Spleen (tissue), 7 donors: ENCODE measurements around the gene XYLT1.

Experiments used
- CTCF ChIP-seq, 11 experiments: fragments of 200-600 bp in 7 of 11; fragments of 450-650 bp in 4 of 11; sonication (generic) in 4 of 11; IDR thresholded peaks in 8 of 11; conservative IDR thresholded peaks in 3 of 11; 1 replicate in 7 of 11; 2 replicates in 4 of 11; pipeline versions ENCODE4 v1.4.0 to v1.8.0; 2016 to 2021; ENCODE audit warnings: antibody characterized with exemption in 11 of 11, inconsistent platforms in 4 of 11, mild to moderate bottlenecking in 1 of 11
- POLR2A ChIP-seq, 3 donors: fragments of 450-650 bp; IDR thresholded peaks; one replicate each; pipeline ENCODE4 v1.5.1; 2017; ENCODE audit warnings: antibody characterized with exemption in 3 of 3, mild to moderate bottlenecking in 1 of 3
- POLR2AphosphoS5 ChIP-seq, 3 donors: sonication (generic); formaldehyde crosslinking; IDR thresholded peaks; one replicate each; pipeline ENCODE4 v1.5.1; 2017; ENCODE audit warnings: antibody characterized with exemption in 3 of 3
- donor health status: DM: no; HTN: no; CAD: no; lungs with moderate emphysema.
- donor health status: DM: no; HTN: no; CAD: no.
- donor health status: DM: no; HTN: no; CAD: no.

GRCh38 chr16:17258848-17259713 lies 211.7 kb downstream of the XYLT1 start:
- TF ChIP-seq CTCF (IDR thresholded peaks at IDR 0.05 in 8 of 11, conservative IDR thresholded peaks at IDR 0.05 in 3 of 11) (peak in 4 of 11 experiments; percentile 18 to 26 (median 20)), POLR2A (IDR thresholded peaks at IDR 0.05) (no peak), POLR2AphosphoS5 (IDR thresholded peaks at IDR 0.05) (peak in 2 of 3 donors; percentile 9 to 35)
